T47D (cell line): ENCODE data around the gene LANCL3.
A peak's percentile ranks its signal among the peaks of the same experiment; 100 is the strongest.

ENCODE experiments used
- DNase-seq, 2 experiments: peaks; one replicate each; pipeline versions ENCODE4 v3.0.0 to v3.0.0-alpha.2; 2011 to 2012; ENCODE audit warnings: low read depth in 1 of 2, low spot score in 1 of 2
- JUND ChIP-seq: IDR thresholded peaks from 2 replicates; pipeline ENCODE4 v1.6.1; 2012; ENCODE audit warnings: low read depth
- in situ Hi-C: cut with HindIII; loops from 2 replicates; pipeline ENCODE4 v1.10.0; 2016; ENCODE audit warnings: low sequenced_read_pairs, low pct_unique_long_range_greater_than_20kb

Gene LANCL3

DNA sequence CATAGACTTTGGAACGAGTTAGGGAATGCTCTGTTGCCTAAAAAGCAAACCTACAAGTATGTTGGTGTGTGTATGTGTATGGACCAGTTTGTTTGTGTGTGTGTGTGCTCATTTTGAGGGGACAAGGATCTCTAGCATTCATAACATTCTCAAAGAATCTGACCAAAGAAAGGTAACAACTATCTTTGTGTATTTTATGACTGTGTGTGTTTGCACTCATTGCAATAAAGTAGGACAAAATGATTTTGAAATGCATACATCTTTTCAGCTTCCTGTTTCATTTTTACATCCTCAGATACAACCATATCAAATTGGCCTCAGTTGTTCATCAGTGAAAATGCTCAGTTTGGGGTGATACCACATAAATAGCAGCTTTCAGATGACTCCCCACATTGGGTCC is 105.8 kb downstream of the LANCL3 start:
- in situ Hi-C loops, result no loop called here
- DNase-seq, result peak in 1 of 2 experiments; percentile 3
- no peak for TF ChIP-seq JUND

DNA sequence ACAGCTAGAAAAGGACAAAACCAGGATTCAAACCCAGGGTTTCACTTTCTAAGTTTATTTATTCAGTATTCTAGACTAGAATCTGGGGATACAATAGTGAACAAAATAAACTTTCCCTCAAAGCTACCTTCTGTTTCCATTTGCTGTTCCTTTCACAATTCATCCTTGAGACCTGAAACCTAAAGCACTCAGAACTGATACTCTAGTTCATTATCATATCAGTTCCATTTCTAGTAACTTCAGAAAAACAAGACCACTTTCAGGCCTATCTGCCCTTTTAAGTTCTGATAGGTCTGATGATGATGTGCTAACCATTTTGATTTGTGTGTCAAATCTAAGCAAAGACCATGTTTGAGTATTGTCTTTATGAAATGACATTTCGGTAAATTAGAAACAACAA is 106.3 kb downstream of the LANCL3 start:
- in situ Hi-C loops, result no loop called here
- no peak for DNase-seq
- no peak for TF ChIP-seq JUND

DNA sequence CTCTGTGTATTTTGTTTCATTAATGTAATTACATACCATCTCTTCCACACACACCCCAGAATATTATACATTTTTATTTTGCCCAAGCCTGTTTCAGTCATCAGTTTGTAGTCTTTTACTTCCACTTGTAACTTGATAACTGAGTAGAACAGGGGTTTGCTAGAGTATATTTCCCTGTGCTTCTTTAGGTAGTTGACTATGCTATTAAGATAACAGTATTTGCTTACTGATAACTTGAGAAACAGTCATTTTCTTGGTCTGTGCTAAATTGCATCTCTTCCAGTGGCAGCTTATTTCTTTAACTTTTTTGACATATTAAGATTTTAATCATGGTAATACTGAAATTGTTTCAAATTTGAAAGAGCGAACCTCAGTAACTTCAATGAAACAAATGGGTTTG is 107.1 kb downstream of the LANCL3 start:
- in situ Hi-C loops, result no loop called here
- no peak for TF ChIP-seq JUND
- no peak for DNase-seq

DNA sequence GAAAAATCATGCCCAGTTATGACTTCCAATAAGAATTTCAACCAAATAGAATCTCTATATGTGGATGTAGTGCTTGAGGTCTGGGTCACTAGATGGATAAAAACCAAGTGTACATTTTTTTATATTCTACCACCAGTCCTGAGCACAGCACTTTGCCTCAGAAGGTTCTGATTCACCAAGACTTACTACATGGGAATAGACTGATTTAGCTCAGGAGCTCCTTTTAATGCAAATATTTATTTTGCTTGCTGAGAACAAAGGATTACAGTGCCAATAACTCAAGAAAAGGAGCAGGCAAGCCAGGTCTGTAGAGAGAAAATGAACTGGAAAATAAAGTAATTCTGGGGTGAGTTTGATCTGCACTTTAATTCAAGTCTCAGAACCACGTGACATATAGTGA is 107.8 kb downstream of the LANCL3 start:
- DNase-seq, result no peak
- no peak for TF ChIP-seq JUND
- in situ Hi-C loops, result no loop called here

DNA sequence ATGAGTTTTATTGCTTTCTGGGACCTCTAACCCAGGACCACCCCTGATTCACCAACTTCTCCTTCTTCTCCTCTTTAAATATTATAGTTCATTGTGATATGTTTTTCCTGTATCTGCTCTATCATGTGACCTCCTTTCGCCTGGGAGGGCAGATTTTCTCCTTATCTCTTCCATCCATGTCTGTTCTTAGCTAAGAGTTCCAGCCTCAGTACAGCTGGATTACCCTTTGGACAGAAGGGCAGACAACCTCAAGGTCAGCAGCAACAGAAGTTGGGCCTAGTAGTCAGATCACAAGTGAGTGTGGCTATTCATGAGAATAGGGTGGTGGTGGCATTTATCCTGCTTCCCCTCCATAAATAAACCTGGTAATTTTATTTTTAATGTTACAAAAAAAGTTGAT is 108.4 kb downstream of the LANCL3 start:
- in situ Hi-C loops, result no loop called here
- TF ChIP-seq JUND, result no peak
- no peak for DNase-seq

DNA sequence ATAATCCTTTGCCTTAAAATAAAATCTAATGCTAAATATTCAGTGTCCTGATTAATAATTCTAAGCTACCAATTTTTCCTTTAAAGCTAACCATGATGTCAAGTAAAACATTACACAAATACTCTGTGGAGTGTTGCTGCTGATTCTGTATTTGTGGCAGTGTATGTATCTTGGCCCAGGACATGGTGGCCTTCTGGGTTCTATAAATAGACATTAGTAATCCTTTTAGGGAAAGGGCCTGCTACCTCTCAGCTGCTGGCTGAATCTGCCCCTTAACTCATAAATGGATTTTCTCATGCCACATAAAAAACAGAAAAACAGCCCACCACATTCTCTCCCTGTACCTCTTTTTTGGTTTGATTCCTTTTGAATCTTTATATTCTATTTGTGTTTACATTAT is 113.0 kb downstream of the LANCL3 start:
- no peak for DNase-seq
- no peak for TF ChIP-seq JUND
- in situ Hi-C loops, result no loop called here

DNA sequence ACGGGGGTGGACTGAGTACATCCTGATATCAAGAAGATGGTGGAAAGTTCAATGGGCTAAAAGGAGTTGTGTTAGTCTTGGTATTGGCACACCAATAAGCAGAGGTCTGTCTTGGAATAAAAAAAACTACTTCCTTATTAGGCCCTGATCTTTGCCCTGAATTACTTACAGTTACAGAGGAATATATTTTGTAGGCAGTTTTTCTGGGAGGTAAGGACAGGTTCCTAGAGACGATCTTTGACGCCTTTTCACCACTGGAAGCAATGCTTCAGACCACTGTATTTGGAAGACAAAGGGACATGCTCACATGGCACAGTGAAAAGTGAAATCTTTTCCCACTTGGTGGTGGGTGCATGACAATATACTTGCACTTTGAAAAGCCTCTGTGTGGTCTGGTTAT is 113.5 kb downstream of the LANCL3 start:
- DNase-seq, result no peak
- in situ Hi-C loops, result no loop called here
- no peak for TF ChIP-seq JUND

DNA sequence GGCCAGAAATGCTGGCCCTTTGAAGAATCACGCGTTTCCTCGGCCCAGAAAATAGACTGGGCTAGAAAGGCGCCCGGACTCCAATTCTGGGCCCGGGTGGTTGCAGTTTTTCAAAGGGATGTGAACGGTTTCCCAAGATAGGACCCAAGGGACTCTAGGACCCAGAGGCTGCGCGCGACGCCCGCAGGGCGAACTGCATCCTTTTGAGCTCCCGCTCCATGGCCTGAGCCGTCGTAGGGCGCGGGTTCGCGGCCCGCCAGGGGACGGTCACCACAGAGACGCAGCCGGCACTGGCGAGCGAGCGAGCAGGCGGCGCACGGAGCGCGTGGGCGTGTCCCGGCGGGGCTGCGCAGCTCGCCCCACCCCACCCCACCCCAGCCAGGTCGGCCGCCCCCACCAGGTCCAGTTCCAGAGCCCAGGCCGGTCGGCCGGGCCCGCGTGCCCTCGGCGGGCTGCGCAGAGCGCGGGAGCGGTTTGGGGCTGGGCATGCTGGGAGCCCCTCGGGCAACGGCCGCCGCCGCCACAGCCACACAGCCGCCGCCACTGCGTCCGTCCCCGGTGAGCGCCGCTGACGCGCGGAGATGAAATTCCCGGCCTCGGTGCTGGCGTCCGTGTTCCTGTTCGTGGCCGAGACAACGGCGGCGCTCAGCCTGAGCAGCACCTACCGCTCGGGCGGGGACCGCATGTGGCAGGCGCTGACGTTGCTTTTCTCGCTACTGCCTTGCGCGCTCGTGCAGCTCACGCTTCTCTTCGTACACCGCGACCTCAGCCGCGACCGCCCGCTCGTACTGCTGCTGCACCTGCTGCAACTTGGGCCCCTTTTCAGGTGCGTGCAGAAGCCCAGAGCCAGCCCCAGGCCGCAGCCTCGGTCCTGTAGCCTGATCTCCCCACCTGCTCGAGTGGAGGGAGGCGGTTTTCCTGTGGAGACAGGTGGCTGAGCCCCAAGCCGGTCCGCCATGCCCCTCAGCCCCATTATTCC is 114.2 kb downstream of the LANCL3 start, which contains the start of gene XK:
Gene XK, plus strand, starts transcription at position 411 of the 979 bp plus-strand sequence. Its CDS starts 171 bp downstream, at position 582.
- peak in 1 of 2 experiments; percentile 71 for DNase-seq
- in situ Hi-C loops, result no loop called here
- TF ChIP-seq JUND, result no peak

DNA sequence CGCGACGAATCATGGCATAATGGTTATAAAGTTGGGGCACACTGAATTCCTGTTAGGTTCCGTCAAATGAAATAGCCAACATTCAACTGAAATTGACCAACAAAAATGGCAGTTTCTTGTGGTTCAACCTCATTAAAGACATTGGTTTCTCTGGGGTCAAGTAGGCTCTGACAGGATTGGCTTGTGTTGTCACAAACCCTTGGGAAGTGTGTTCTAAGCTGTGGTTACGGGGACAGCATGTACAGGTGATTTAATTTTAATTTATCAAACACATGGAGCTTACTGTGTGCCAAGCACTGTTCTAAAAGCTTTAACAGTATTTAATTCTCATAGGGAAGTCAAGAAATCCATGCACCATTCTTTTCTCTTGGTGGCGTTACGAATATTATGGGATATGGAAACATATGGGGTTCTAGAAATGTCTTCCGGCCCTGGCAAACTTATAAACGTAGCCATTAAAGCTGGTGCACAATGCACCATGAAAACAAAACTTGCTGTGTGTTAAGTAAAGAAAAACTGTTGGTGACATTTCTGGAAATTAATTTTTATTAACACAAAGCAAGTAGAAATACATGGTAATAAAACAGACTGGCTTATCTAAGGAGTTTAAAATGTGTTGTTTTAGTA is 115.0 kb downstream of the LANCL3 start:
- no peak for DNase-seq
- in situ Hi-C loops, result no loop called here
- no peak for TF ChIP-seq JUND

DNA sequence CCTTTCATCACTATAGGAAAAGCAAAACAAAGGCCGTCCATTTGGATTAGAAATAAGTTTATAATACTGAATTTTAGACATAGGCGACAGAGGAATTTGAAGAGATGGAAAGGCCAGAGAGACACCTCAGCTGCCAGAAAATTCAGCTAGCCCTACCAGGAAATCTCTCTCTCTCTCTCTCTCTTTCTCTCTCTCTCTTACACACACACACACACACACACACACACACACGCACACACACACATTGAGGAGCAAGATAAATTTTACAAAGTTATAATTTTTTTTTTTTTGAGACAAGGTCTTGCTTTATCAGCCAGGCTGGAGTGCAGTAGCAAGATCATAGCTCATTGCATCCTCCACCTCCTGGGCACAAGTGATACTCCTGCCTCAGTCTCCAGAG is 115.5 kb downstream of the LANCL3 start:
- in situ Hi-C loops, result no loop called here
- no peak for TF ChIP-seq JUND
- no peak for DNase-seq

DNA sequence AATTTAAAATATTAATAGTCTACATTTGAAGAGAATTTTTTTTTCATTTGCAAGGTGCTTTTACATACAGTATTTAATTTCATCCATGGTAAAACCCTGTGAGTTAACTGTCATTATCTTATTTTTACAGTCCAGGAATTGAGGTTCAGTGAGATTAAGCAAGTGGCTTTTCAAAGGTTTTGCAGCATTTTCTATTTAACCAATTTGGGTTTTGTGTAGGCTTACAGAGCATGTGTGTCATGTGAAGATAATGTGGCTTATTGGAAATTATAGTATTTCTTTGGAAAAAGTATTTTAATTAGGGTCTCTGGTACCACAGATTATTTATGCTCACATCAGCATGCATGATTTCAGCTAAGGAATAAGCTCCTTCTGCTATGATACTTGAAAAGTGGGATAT is 118.7 kb downstream of the LANCL3 start:
- in situ Hi-C loops, result no loop called here
- DNase-seq, result no peak
- TF ChIP-seq JUND, result no peak

DNA sequence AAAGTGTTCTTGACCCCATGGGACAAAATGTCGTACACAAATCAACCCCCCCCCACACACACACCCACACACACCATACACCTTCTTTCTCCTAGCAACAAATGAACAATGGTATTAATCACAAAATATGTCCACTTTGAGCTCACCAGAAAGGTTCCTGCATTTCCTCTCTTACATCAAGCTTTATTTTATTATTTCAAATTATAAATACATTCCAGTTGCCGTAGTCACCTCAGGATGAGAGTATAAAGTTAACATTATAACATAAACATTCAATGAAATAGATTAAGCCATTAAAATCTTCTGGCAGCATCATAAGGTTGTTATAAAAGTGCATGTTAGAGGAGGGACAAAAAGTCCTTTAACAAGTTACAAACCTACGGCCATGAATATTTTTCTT is 121.5 kb downstream of the LANCL3 start:
- no peak for DNase-seq
- in situ Hi-C loops, result no loop called here
- TF ChIP-seq JUND, result no peak

DNA sequence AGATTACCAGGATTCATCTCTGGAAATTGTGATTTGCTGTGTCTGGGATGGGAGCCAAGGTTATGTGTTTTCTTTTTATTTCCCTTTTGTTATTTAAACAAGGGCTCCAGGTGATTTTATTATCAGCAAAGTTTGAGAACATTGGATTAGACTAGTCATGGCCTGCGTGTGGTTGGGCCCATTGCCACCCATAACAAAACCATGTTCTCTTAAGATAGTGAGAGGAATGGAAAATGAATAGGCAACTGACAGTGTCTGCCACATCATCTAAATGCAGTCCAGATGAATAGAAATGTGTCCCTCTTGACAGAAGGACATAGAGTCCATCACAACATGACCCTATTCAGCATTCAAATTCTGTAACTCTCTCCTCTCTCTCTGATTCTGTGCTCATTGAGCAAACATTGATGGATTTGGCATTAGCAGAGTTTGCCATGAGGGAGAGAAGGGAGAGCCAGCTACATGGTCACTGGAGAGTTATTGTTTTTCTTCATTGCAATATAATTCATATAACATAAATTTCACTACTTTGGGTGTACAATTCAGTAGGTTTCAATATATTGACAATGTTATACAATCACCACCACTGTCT is 125.8 kb downstream of the LANCL3 start:
- no peak for TF ChIP-seq JUND
- no peak for DNase-seq
- in situ Hi-C loops, result no loop called here
